GM18909 (cell line): ENCODE results near the gene TMEM88.
"Not testable (repeated sequence)": the region's sequence is repeated elsewhere in the genome, so short reads cannot be mapped to it uniquely, and the experiment has no call there.

Source experiments
- ATAC-seq: cut with Tn5 transposase; IDR thresholded peaks from one replicate; pipeline ENCODE4 v1.9.1; 2021; ENCODE audit warnings: mild to moderate bottlenecking; ENCODE audit not compliant: unreplicated experiment, poor library complexity

The TMEM88 gene, protein sequence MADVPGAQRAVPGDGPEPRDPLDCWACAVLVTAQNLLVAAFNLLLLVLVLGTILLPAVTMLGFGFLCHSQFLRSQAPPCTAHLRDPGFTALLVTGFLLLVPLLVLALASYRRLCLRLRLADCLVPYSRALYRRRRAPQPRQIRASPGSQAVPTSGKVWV

DNA sequence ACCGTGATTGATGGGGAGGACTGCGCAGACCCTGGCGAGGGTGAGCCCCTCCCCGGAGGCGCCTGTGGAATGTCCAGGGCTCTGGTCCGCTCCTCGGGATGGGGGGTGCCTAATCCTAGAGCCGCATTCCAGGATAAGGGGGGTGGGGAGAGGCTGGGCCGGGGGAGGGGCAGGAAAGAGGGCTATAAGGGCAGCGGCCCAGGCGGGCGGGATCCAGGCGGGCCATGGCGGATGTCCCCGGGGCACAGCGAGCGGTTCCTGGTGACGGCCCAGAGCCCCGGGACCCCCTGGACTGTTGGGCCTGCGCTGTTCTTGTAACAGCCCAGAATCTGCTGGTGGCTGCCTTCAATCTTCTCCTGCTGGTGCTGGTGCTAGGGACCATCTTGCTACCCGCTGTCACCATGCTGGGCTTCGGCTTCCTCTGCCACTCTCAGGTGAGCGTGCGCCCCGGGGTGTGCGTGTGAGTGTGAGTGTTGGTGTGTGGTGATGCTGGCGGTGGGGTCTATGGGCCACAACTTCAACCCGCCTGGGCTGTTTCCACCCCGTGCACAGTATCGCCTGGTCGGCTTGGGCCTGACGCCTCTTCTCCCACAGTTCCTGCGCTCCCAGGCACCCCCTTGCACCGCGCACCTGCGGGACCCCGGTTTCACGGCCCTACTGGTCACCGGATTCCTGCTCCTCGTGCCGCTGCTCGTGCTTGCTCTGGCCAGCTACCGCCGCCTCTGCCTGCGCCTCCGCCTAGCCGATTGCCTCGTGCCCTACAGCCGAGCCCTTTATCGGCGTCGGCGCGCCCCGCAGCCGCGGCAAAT is at the start of gene TMEM88:
Gene TMEM88, plus strand, starts transcription at position 216 of the 809 bp plus-strand sequence. Its CDS starts 9 bp downstream, at position 225.
- no peak for ATAC-seq

DNA sequence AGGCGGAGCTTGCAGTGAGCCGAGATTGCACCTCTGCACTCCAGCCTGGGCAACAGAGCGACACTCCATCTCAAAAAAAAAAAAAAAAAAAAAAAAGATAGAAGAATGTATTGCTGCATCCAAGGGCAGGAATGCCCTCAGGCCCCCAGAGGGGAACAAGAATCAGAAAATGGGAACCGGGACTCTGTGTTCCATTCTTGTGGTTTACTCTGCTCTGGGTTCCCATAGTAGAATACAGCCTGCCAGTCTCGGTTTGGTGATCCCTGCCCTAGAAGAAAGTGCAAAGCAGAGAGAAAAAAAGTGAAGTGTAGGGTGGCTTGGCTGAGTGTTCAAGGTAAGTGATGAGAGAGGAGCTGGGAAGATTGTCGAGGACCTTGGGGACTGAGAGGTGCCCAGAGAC is 48.3 kb upstream of the TMEM88 start:
- ATAC-seq = no peak

DNA sequence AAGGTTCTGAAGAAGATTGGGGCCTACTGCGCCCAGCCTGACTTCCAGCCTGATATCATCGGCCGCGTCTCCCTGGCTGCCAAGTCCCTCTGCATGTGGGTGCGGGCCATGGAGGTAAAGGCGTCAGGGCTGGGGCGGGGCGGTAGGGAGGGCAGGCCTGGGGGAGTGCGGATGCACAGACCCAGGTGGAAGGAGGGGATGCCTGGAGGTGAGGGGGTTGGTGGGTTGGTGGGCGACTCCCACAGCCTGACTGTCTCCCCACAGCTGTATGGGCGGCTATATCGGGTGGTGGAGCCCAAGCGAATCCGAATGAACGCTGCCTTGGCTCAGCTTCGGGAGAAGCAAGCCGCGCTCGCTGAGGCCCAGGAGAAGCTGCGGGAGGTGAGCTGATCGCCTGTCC is 47.7 kb upstream of the TMEM88 start:
- ATAC-seq = no peak

DNA sequence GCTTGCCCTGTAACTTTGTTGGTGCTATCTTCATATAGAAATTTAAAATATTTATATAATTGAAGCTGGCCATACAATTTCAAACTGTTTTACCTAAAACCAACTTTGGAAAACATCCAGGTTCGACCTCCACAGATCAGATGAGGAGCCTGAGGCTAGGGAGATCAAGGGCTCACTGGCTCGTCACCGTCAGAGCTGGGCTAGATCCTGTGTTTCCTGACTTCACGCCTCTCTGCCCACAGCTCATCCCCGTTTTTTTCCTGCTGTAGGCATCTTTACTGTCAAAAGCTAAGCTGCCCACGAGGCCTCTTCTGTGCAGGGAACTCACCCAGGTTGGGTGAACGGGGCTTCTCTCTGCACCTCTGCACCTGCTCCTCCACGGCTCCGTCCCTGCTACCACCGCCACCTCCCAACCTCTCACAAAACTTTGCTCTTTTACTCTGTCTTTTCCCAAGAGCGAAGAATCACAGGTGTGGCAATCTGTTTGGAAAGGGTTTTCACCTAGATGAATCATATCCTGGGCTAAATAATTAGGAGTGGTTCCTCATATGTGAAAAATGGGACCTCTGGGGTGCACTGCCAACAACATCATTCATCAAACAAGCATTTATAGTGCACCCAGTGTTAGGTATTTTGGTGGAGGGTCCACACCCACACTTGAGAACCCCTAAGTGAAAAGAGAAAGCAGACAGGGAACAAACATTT is 45.6 kb upstream of the TMEM88 start:
- no peak for ATAC-seq

DNA sequence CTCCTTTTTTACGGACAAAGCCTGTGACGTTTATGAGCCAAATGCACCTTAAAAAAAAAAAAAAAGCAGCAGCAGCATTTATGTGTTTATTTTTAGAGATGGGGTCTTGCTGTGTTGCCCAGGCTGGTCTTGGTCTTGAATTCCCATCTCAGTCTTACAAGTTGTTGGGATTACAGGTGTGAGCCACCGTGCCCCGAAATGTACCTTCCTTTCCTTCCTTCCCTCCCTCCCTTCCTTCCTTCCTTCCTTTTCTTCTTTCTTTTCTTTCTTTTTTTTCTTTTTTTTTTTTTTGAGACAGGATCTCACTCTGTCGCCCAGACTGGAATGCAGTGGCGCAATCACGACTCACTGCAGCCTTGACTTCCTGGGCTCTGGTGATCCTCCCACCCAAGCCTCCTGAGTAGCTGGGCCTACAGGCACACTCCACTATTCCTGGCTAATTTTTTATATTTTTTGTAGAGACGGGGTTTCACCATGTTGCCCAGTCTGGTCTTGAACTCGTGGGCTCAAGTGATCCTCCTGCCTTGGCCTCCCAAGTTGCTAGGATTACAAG is 45.0 kb upstream of the TMEM88 start:
- ATAC-seq = not testable (repeated sequence)

DNA sequence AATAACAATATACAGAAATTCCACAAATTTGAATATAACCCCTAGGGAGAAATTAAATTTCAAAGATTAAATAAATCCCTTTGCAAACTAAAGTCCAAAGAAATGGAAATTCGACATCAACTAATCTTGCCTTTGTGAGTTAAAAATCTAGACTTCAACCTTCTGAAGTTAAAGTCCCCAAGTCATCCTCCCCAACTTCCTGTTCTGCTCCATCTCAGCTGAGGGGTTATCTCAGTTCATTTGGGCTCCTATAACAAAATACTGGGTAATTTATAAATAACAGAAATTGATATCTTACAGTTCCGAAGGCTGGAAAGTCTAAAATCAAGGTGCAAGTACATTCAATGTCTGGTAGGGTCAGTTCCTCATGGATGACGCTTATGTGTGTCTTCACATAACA is 43.6 kb upstream of the TMEM88 start:
- ATAC-seq = no peak

DNA sequence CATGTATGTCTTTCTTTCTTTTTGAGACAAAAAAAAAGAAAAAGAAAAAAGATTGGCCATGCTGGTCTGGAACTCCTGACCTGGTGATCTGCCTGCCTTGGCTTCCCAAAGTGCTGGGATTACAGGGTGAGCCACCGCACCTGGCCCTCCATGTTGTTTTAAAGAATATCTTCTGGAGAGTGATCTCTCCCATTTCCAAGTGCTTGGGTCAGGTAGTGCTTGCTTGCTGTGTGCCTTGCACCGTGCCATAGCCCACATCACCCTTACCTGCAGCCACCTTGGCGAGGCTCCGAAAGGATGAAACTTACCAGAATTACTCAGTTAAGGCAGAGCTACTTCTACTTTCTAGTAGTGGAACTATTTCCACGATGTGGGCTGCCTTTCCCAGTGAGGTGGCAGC is 39.9 kb upstream of the TMEM88 start:
- ATAC-seq = no peak

DNA sequence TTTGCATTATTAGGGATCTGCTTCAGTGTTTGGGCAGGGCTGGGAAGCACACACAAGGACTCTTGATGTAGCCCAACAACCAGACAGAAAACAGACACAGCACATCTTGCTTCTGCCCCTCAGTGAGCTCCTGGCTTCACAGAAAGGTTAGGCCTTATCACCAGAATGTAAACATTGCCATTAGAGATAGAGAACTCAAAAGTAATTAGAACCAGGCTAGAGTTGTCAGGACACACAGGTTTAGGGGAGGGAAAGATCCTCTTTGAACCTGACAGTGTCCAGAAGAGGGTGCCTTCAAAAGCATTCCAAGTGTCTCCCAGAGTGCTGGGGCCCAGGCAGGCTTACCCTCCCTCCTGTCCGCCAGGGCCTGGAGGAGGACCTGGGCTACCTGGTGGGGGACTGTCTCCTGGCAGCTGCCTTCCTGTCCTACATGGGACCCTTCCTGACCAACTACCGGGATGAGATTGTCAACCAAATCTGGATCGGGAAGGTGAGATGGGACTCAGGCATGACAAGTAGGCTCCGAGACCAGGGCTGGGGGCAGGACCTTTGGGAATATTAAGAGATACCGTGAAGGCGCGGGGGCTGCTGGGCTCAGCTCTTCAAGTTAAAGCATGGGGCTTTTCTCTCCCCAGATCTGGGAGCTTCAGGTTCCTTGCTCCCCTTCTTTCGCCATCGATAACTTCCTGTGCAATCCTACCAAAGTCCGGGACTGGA is 37.8 kb upstream of the TMEM88 start:
- no peak for ATAC-seq

DNA sequence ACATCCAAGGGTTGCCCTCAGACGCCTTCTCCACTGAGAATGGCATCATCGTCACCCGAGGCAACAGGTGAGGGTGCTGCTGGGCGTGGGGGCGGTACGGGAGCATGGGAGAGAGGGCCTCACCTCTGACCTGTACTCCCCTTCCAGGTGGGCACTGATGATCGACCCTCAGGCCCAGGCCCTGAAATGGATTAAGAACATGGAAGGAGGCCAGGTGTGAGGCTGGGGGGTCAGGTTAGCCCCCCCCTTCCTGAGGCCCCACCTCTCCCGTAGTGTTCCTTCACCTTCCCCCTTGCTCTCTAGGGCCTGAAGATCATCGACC is 37.3 kb upstream of the TMEM88 start:
- no peak for ATAC-seq

DNA sequence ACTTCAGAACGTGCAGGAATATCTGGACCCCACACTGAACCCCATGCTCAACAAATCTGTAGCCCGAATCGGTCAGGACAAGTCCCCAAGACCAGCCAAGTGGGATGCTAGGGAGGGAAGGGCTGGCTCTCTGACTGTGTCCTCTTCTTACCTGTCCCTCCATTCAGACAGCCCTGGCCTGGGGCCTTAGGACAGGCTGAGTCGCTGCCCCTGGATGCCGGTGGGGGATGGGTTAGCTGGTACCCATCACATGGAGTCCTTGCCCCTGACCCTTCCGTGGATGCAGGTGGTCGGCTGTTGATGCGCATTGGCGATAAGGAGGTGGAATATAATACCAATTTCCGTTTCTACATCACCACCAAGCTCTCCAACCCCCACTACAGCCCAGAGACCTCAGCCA is 36.8 kb upstream of the TMEM88 start:
- no peak for ATAC-seq

DNA sequence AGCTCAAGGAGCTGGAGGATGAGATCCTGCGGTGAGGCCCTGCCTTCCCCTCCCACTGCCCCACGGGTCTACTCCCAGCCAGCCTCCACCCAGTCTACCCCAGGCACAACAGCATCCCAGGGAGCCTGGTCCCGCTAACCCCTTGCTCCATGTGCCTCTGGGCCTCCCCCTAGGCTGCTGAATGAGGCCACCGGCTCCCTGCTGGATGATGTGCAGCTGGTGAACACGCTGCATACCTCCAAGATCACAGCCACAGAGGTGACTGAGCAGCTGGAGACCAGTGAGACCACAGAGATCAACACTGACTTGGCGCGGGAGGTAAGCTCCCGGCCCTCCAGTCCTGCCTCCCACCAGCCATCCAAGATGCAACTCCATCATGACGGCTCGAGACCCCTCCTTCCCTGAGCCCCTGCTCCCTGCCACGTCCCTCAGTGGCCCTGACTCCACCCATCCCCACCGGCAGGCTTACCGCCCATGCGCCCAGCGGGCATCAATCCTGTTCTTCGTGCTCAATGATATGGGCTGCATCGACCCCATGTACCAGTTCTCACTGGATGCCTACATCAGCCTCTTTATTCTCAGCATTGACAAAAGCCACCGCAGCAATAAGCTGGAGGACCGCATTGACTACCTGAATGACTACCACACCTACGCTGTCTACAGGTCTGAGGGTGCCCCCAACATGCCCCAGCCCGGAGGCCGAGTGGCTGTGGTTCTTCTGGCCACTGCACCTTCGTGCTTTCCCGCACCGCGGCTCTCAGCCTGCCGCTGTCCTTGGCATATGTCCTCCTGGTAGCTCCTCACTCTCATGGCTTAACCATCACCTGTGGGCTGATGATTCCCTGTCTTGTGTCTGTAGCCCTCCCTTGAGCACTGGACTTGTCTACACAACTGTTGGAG is 35.9 kb upstream of the TMEM88 start:
- ATAC-seq = no peak

DNA sequence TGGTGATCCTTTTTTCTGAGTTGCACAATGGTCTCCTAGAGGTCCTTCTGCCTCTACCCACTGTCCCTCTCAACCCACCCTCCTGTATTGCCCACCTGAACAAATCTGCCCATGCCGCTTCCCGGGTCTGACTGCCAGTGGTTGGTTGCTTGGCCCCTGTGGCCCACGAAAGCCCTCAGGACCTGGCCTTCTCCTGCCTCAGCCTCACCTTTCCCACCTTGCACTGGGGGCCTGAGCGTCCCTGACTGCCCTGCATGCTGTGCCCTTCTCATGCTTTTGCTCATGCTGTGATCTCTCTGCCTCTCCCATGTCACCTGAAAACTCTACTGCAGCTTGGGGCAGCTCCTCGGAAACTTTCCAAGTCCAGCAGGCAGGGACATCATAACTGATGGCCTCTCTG is 34.6 kb upstream of the TMEM88 start:
- no peak for ATAC-seq

DNA sequence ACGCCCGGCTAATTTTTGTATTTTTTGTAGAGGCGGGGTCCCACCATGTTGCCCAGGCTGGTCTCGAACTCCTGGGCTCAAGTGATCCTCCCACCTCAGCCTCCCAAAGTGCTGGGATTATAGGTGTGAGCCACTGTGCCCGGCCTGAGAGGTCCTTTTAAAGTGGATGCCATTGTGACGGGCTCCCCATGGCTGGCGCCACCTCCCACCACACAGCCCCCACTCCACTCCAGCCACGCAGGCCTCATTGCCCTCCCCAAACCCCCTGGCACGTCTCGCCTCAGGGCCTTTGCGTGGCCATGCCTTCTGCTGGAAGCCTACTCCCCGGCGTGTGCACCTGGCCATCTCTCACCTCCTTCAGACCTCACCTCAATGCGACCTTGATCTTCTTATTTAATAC is 32.7 kb upstream of the TMEM88 start:
- no peak for ATAC-seq

DNA sequence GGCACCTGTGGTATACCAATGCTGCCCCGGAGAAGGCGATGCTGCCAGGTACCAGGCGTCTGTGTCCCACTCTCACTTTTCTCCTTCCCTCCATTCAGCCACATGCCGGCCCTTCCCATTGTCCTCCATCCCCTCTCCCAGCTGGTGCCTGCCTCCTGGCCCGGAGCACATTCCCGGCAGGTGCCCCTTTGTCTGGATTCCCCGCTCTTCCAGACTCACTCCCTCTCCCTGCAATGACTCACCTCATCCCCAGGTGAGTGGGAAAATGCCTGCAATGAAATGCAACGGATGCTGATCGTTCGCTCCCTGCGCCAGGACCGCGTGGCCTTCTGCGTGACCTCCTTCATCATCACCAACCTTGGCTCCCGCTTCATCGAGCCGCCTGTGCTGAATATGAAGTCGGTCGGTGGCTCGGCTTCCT is 31.3 kb upstream of the TMEM88 start:
- no peak for ATAC-seq

DNA sequence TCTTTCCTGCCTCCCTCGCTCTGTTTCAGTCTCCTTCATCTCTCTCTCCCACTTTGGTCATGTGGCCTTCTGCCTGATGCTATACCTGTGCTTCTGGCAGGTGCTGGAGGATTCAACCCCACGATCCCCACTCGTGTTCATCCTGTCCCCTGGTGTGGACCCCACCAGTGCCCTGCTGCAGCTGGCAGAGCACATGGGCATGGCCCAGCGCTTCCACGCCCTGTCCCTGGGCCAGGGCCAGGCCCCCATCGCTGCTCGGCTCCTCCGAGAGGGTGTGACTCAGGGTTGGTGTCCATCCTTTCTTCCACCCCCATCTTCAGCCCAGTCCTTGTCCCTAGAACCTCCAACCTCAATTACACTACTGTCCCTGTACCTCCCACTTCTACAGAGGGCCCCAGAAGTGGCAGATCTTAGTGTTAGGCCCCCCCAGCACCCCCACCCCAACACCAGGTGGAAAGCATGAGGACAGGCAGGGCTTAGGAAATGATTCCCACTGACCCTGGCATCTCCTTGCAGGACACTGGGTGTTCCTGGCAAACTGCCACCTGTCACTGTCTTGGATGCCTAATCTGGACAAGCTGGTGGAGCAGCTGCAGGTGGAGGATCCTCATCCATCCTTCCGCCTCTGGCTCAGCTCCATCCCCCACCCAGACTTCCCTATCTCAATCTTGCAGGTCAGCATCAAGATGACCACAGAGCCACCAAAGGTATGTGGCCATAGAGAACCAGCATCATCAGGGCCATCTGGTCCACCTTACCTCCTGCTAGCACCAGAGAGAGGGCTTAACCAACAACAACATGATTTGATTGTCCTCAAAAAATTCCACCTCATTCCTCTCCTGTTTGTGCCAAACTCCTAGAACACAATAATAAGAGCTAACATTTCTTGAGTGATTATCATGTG is 30.6 kb upstream of the TMEM88 start:
- no peak for ATAC-seq

DNA sequence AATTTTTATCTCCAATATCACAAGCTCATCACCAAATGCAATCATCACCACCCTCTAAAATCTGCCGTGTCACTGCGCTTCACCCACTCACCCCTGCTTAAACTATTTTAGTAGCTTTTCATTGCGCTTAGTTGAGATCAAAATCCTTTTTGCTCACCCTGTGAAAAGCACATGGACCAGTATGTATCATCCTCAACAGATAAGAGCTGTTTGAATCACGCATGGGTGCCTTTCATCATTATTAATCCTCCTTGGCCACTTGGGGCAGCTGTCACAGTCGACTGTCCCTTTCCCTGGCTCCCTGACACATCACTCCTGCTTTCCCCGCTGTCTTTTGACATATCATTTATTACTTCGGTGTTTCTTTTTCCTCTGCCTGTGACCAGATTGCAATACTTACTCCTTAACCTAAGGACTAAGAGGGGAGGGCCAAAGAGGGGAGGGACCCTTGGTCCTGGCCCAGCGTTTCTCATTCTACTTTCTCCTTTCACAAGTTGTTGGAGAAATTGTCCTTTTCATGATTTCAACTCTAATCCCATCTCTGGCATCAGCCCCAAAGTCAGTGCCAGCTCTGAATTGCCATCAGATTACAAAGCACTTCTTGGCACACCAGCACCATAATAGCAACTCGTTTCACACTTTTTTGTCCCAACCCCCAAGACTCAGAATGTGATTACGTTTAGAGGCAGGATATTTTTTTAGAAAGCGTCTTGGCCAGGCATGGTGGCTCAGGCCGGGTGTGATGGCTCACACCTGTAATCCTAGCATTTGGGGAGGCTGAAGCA is 29.5 kb upstream of the TMEM88 start:
- ATAC-seq = no peak

DNA sequence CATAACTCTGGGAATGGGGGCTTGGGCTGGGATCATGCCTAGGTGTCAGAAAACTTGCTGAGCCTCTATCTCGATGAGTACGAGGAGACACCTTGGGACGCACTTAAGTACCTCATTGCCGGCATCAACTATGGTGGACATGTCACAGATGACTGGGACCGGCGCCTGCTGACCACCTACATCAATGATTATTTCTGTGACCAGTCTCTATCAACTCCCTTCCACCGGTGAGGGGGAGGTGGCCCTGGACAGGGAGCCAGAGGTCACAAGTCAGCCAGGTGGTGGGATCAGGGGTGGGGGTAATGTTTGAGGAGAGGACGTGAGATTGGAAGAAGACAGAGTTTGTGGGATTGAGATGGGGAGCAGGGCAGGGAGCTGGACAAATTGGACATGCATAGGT is 24.2 kb upstream of the TMEM88 start:
- ATAC-seq = no peak

DNA sequence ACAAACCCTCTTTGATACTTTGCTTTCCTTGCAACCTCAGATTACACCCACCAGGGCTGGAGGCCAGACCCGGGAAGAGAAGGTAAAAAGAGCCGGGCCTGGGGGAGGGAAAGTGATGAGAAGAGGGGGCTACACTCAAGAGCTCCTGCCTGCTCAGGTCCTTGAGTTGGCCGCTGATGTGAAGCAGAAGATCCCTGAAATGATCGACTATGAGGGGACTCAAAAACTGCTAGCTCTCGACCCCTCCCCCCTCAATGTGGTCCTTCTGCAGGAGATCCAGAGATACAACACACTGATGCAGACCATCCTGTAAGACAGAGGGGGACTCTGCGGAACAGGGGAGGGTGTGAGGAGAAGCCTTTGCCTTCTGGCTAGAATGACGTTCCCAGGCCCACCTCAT is 23.6 kb upstream of the TMEM88 start:
- ATAC-seq = no peak
